Cardiac fibroblast (primary cell): ENCODE results near the gene CFP.

Experiments
- DNase-seq, 2 donors: peaks; one replicate each; pipeline versions ENCODE4 v3.0.0 to v3.0.0-alpha.2; 2010; ENCODE audit warnings: low read depth in 2 of 2
- H3K4me3 ChIP-seq, 2 donors: replicated peaks in 1 of 2; 1 replicate in 1 of 2; 2 replicates in 1 of 2; pipeline ENCODE4 v1.5.1; 2011; ENCODE audit warnings: low read depth in 2 of 2, low read length in 2 of 2, mild to moderate bottlenecking in 2 of 2, moderate library complexity in 1 of 2
- CTCF ChIP-seq: IDR thresholded peaks from one replicate; pipeline ENCODE4 v1.5.1; 2011; ENCODE audit warnings: low read depth, mild to moderate bottlenecking, low read length, inconsistent platforms

Gene CFP

GRCh38 chrX:47649271-47649670, 19.5 kb upstream of the CFP start:
- peak overlapping the region; percentile 72 to 73 for H3K4me3 ChIP-seq
- TF ChIP-seq CTCF, result no peak
- no peak for DNase-seq

GRCh38 chrX:47648376-47648775, 18.6 kb upstream of the CFP start:
- TF ChIP-seq CTCF, result no peak
- no peak overlapping the region for H3K4me3 ChIP-seq
- no peak for DNase-seq

- H3K4me3 ChIP-seq, result no peak overlapping the region
- no peak for TF ChIP-seq CTCF
These were observed 16.9 kb upstream of the CFP start for GRCh38 chrX:47646636-47647035.

GRCh38 chrX:47645530-47645929, 15.8 kb upstream of the CFP start:
- H3K4me3 ChIP-seq, result no peak overlapping the region
- peak in 1 of 2 donors; percentile 16 for DNase-seq
- no peak for TF ChIP-seq CTCF

More at GRCh38 chrX:47646636-47647035, 16.9 kb upstream of the CFP start:
- no peak for DNase-seq

GRCh38 chrX:47644557-47645091, 14.9 kb upstream of the CFP start:
- DNase-seq, result peak; percentile 60 to 63
- TF ChIP-seq CTCF, result peak; percentile 64
- H3K4me3 ChIP-seq, result no peak overlapping the region

GRCh38 chrX:47643926-47644325, 14.2 kb upstream of the CFP start:
- H3K4me3 ChIP-seq, result no peak overlapping the region
- peak; percentile 49 for TF ChIP-seq CTCF
- peak; percentile 59 to 68 for DNase-seq

- DNase-seq, result no peak
- TF ChIP-seq CTCF, result no peak
- no peak overlapping the region for H3K4me3 ChIP-seq
These were observed 9.1 kb upstream of the CFP start for GRCh38 chrX:47638816-47639215.
